K562 (cell line): ENCODE results near the gene CD52. TPM values are rescaled to one million over a fixed set of nuclear protein-coding genes. Genes with fewer than 3 reads are reported as not detected.

Source experiments
- BCOR ChIP-seq: fragments of 450-650 bp; IDR thresholded peaks from 2 replicates; pipeline ENCODE4 v1.6.1; 2016
- CHCHD3 ChIP-seq: fragments of 250-450 bp; sonication (Bioruptor Pico); IDR thresholded peaks from 2 replicates; pipeline ENCODE4 v2.1.2; 2022; ENCODE audit warnings: mild to moderate bottlenecking
- HNRNPK ChIP-seq: fragments of 200-400 bp; formaldehyde crosslinking; IDR thresholded peaks from one replicate; pipeline ENCODE4 v1.6.1; 2018; ENCODE audit warnings: mild to moderate bottlenecking, low read depth, low read length; ENCODE audit not compliant: poor library complexity, severe bottlenecking
- MYNN ChIP-seq, 2 experiments: sonication (generic); formaldehyde crosslinking in 1 of 2; IDR thresholded peaks; 2 replicates each; pipeline versions ENCODE4 v1.5.0 to v1.6.1; 2016 to 2020; ENCODE audit warnings: antibody characterized with exemption in 1 of 2, missing genetic modification reagents in 1 of 2
- NFE2 ChIP-seq: IDR thresholded peaks from 2 replicates; pipeline ENCODE4 v1.6.1; 2014; ENCODE audit warnings: antibody characterized with exemption, low read depth
- SMARCA5 ChIP-seq: fragments of 450-650 bp; IDR thresholded peaks from 2 replicates; pipeline ENCODE4 v1.6.1; 2016
- TOE1 ChIP-seq, 2 experiments: fragments of 450-650 bp in 1 of 2; sonication (generic) in 1 of 2; formaldehyde crosslinking in 1 of 2; IDR thresholded peaks; 2 replicates each; pipeline versions ENCODE4 v1.7.1 to v1.8.0; 2016 to 2022; ENCODE audit warnings: borderline replicate concordance in 2 of 2, mild to moderate bottlenecking in 2 of 2, antibody characterized with exemption in 1 of 2, inconsistent platforms in 1 of 2, low read depth in 1 of 2, missing genetic modification reagents in 1 of 2, moderate library complexity in 1 of 2
- ZKSCAN1 ChIP-seq: fragments of 150-350 bp; IDR thresholded peaks from 2 replicates; pipeline ENCODE4 v1.6.1; 2016; ENCODE audit warnings: low read depth, low read length
- polyA plus RNA-seq, 8 experiments: library from polyadenylated mRNA; depleted of rRNA in 4 of 8; stranded (reverse) in 5 of 8; unstranded in 3 of 8; fragments of >200 nt; fragmentation: Nextera tagmentation in 2 of 8; fragmentation: Illumina TruSeq in 1 of 8; extraction: Ambion mirVana in 2 of 8; extraction: Trizol in 1 of 8; gene quantifications; 2 replicates each; pipeline versions ENCODE4 v1.2.1 to v1.2.3, GENCODE V29; 2011 to 2014; ENCODE audit warnings: inconsistent platforms in 1 of 8, missing spikeins in 1 of 8
- total RNA-seq, 7 experiments: library from RNA; depleted of rRNA in 6 of 7; stranded (reverse); fragments of >200 nt in 6 of 7; fragmentation: Illumina TruSeq in 2 of 7; extraction: Trizol in 2 of 7; gene quantifications; 2 replicates each; pipeline versions ENCODE4 v1.2.1 to v1.2.3, GENCODE V29; 2011 to 2021; ENCODE audit warnings: low replicate concordance in 1 of 7
- TF ChIP-seq, protein P1 (sequence below): fragments of 200-800 bp; sonication (Bioruptor generic); IDR thresholded peaks from 2 replicates; pipeline ENCODE4 v1.6.1; 2017; ENCODE audit warnings: missing genetic modification characterization, missing compliant biosample characterization
- TF ChIP-seq, protein P2 (sequence below): fragments of 450-650 bp; IDR thresholded peaks from 2 replicates; pipeline ENCODE4 v1.6.1; 2016; ENCODE audit warnings: low read depth, mild to moderate bottlenecking, moderate library complexity
- TF ChIP-seq, protein P3 (sequence below): fragments of 450-650 bp; IDR thresholded peaks from 2 replicates; pipeline ENCODE4 v1.6.1; 2016; ENCODE audit warnings: antibody characterized with exemption
- TF ChIP-seq, protein P4 (sequence below): fragments of 450-650 bp; IDR thresholded peaks from 2 replicates; pipeline ENCODE4 v1.6.1; 2016
- TF ChIP-seq, protein P5 (sequence below): IDR thresholded peaks from 2 replicates; pipeline ENCODE4 v1.6.1; 2016; ENCODE audit warnings: missing genetic modification characterization, missing compliant biosample characterization
- TF ChIP-seq, protein P6 (sequence below): fragments of 250-450 bp; sonication (Bioruptor Pico); IDR thresholded peaks from 2 replicates; pipeline ENCODE4 v1.8.0; 2021; ENCODE audit warnings: moderate library complexity, mild to moderate bottlenecking, inconsistent platforms

The CD52 gene
- total and polyA plus RNA-seq, 9 of the 15 experiments (the other 6 are each of a cell fraction or from before 2014, with no cell fraction given): 34.9 to 488 (median 173) TPM

DNA sequence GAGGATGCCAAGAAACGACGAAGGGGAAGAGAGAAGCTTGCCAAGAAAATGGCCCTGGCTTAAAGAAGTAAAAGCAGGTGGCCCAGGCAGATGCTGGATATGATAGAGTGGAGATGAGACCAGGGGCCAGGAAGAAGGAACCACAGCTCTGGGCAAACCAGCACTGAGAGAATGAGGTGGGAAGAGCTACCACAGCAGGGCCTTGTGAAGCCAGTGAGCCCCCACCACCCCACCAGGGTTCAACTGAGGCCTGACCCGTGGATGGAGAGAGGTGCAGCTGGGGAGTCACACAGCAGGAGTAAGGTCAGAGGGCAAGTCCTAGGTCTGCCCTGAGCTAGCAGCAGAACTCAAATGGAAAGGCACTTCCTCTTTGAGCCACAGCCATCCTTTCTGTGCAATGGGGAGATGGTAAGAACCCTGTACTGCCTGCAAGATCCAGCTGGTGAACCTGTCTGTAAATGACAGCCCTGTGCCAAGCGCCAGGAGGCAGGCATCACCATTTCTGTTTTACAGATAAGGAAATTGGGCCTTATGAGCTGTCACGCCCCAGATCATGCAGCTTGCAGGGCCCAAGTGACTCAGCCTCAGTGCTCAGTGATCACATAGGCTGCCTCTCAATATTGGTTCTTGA is 29.3 kb upstream of the CD52 start (continued):
- TF ChIP-seq, protein P1, sequence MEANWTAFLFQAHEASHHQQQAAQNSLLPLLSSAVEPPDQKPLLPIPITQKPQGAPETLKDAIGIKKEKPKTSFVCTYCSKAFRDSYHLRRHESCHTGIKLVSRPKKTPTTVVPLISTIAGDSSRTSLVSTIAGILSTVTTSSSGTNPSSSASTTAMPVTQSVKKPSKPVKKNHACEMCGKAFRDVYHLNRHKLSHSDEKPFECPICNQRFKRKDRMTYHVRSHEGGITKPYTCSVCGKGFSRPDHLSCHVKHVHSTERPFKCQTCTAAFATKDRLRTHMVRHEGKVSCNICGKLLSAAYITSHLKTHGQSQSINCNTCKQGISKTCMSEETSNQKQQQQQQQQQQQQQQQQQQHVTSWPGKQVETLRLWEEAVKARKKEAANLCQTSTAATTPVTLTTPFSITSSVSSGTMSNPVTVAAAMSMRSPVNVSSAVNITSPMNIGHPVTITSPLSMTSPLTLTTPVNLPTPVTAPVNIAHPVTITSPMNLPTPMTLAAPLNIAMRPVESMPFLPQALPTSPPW: no peak
- TF ChIP-seq TOE1 (IDR thresholded peaks at IDR 0.05; ENCODE audit: borderline replicate concordance) (no peak), TOE1 (CRISPR knock-in tag; IDR thresholded peaks at IDR 0.05; ENCODE audit: borderline replicate concordance, low read depth) (0 out of 2 replicates have a peak, but pooled peaks have one; percentile 43), BCOR (peak; percentile 89), CHCHD3 (CRISPR knock-in tag) (no peak), HNRNPK (no peak), ZKSCAN1 (no peak), SMARCA5 (peak; percentile 78; the same call in 1 of the 2 replicates), MYNN (IDR thresholded peaks at IDR 0.05) (peak; percentile 50; the same call in 1 of the 2 replicates), MYNN (CRISPR knock-in tag; IDR thresholded peaks at IDR 0.05) (no peak), NFE2 (no peak)
- TF ChIP-seq, protein P2, sequence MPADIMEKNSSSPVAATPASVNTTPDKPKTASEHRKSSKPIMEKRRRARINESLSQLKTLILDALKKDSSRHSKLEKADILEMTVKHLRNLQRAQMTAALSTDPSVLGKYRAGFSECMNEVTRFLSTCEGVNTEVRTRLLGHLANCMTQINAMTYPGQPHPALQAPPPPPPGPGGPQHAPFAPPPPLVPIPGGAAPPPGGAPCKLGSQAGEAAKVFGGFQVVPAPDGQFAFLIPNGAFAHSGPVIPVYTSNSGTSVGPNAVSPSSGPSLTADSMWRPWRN: no peak
- TF ChIP-seq, protein P3, sequence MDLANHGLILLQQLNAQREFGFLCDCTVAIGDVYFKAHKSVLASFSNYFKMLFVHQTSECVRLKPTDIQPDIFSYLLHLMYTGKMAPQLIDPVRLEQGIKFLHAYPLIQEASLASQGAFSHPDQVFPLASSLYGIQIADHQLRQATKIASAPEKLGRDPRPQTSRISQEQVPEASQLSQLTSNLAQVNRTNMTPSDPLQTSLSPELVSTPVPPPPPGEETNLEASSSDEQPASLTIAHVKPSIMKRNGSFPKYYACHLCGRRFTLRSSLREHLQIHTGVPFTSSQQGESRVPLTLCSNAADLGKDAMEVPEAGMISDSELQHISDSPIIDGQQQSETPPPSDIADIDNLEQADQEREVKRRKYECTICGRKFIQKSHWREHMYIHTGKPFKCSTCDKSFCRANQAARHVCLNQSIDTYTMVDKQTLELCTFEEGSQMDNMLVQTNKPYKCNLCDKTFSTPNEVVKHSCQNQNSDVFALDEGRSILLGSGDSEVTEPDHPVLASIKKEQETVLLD: no peak
- TF ChIP-seq, protein P4, sequence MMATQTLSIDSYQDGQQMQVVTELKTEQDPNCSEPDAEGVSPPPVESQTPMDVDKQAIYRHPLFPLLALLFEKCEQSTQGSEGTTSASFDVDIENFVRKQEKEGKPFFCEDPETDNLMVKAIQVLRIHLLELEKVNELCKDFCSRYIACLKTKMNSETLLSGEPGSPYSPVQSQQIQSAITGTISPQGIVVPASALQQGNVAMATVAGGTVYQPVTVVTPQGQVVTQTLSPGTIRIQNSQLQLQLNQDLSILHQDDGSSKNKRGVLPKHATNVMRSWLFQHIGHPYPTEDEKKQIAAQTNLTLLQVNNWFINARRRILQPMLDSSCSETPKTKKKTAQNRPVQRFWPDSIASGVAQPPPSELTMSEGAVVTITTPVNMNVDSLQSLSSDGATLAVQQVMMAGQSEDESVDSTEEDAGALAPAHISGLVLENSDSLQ: peak; percentile 74; the same call in 1 of the 2 replicates
- TF ChIP-seq, protein P5, sequence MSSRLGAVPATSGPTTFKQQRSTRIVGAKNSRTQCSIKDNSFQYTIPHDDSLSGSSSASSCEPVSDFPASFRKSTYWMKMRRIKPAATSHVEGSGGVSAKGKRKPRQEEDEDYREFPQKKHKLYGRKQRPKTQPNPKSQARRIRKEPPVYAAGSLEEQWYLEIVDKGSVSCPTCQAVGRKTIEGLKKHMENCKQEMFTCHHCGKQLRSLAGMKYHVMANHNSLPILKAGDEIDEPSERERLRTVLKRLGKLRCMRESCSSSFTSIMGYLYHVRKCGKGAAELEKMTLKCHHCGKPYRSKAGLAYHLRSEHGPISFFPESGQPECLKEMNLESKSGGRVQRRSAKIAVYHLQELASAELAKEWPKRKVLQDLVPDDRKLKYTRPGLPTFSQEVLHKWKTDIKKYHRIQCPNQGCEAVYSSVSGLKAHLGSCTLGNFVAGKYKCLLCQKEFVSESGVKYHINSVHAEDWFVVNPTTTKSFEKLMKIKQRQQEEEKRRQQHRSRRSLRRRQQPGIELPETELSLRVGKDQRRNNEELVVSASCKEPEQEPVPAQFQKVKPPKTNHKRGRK (tag): no peak
- TF ChIP-seq, protein P6, sequence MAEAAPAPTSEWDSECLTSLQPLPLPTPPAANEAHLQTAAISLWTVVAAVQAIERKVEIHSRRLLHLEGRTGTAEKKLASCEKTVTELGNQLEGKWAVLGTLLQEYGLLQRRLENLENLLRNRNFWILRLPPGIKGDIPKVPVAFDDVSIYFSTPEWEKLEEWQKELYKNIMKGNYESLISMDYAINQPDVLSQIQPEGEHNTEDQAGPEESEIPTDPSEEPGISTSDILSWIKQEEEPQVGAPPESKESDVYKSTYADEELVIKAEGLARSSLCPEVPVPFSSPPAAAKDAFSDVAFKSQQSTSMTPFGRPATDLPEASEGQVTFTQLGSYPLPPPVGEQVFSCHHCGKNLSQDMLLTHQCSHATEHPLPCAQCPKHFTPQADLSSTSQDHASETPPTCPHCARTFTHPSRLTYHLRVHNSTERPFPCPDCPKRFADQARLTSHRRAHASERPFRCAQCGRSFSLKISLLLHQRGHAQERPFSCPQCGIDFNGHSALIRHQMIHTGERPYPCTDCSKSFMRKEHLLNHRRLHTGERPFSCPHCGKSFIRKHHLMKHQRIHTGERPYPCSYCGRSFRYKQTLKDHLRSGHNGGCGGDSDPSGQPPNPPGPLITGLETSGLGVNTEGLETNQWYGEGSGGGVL (CRISPR knock-in tag): no peak
